ENCODE measurements around the gene HOXA11. TPM values are rescaled to one million over a fixed set of nuclear protein-coding genes. Genes with fewer than 3 reads are reported as not detected.
A peak's percentile ranks its signal among the peaks of the same experiment; 100 is the strongest.

The HOXA11 gene
- total RNA-seq, 1 experiment from 2014 or later = 26.6 TPM

DNA sequence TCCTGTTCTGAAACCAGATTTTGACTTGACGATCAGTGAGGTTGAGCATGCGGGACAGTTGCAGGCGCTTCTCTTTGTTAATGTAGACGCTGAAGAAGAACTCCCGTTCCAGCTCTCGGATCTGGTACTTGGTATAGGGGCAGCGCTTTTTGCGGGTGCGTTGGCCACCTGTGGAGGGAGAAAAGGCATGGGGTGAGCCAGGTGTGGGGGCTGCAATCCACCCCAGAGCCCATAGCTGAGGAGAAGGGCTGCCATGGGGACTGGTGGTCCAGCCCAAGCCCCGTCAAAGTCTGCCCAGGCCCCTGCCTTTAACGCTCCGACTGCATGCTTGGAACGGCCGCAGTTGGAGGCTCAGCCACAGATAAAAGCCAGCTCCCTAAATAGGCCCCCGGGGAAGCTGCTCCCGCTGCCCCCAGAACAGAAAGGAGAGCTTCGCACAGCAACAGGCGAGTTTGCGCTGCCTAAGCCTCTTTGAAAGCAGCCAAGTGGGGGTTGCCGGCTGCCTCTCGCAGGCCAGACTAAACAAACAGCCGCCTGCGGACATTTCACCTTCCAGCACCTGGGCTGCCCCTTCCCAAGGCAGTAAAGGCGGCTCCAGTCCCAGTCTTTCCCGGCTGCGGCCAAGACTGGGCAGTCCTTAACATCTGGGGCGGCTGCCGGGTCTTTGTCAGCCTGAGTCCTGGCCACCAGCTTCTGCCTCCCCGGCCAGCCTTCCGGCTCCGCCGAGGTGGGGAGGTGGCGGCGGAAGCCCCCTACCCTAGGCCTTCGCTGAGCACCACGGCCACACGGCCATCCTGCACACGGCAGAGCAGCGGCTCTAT lies 2.0 kb downstream of the HOXA11 start:
- H3K4me1 ChIP-seq (ENCODE audit: insufficient read depth, low read length) = peaks cover 37% of the 10 kb centered on the region
- H4K20me1 ChIP-seq (ENCODE audit: low read length) = no peaks in the 10 kb centered on the region
- intact Hi-C loops (cut with micrococcal nuclease) = no loop called here
- ATAC-seq (no peak), DNase-seq (no peak)
- peak overlapping the region; percentile 99 for H3K4me2 ChIP-seq (ENCODE audit: low read length)
- H3K27me3 ChIP-seq (ENCODE audit: low read length) = no peaks in the 10 kb centered on the region
- H3K4me3 ChIP-seq (ENCODE audit: low read length) = peak overlapping the region; percentile 91
- H3K9me2 ChIP-seq (replicated peaks; ENCODE audit: low read length) = no peaks in the 10 kb centered on the region
- CTCF ChIA-PET = no interaction called here
- no peaks in the 10 kb centered on the region for H3F3A ChIP-seq (ENCODE audit: low read length, unreplicated experiment)
- no TSS peak for BruUV-seq (replicated peaks)
- peaks cover 99% of the 10 kb centered on the region for H3K79me2 ChIP-seq (ENCODE audit: low read length)
- no peak overlapping the region for H2AFZ ChIP-seq (ENCODE audit: low read length)
- peak overlapping the region; percentile 97 for H3K27ac ChIP-seq (ENCODE audit: low read length)
- peak overlapping the region; percentile 97 for H3K9ac ChIP-seq (ENCODE audit: low read length)
- POLR2A ChIA-PET (ENCODE audit: unreplicated experiment) = interaction anchor here (0.6 to 0.7 kb wide), 3 partner anchors 8 to 733 kb away, joined by 3 to 4 read pairs (median 3); no protein-coding TSS in a partner anchor
- TF ChIP-seq EZH2 (IDR thresholded peaks at IDR 0.05; ENCODE audit: low read length, unreplicated experiment) (no peak), EZH2phosphoT487 (IDR thresholded peaks at IDR 0.05; ENCODE audit: borderline replicate concordance, low read length) (no peak)
- TF ChIP-seq, protein P1, sequence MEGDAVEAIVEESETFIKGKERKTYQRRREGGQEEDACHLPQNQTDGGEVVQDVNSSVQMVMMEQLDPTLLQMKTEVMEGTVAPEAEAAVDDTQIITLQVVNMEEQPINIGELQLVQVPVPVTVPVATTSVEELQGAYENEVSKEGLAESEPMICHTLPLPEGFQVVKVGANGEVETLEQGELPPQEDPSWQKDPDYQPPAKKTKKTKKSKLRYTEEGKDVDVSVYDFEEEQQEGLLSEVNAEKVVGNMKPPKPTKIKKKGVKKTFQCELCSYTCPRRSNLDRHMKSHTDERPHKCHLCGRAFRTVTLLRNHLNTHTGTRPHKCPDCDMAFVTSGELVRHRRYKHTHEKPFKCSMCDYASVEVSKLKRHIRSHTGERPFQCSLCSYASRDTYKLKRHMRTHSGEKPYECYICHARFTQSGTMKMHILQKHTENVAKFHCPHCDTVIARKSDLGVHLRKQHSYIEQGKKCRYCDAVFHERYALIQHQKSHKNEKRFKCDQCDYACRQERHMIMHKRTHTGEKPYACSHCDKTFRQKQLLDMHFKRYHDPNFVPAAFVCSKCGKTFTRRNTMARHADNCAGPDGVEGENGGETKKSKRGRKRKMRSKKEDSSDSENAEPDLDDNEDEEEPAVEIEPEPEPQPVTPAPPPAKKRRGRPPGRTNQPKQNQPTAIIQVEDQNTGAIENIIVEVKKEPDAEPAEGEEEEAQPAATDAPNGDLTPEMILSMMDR (conservative IDR thresholded peaks at IDR 0.05; ENCODE audit: low read depth, low read length) = no peak
- H3K36me3 ChIP-seq (ENCODE audit: low read depth, low read length) = no peaks in the 10 kb centered on the region
- no peaks in the 10 kb centered on the region for H3K9me3 ChIP-seq (ENCODE audit: low read length)

DNA sequence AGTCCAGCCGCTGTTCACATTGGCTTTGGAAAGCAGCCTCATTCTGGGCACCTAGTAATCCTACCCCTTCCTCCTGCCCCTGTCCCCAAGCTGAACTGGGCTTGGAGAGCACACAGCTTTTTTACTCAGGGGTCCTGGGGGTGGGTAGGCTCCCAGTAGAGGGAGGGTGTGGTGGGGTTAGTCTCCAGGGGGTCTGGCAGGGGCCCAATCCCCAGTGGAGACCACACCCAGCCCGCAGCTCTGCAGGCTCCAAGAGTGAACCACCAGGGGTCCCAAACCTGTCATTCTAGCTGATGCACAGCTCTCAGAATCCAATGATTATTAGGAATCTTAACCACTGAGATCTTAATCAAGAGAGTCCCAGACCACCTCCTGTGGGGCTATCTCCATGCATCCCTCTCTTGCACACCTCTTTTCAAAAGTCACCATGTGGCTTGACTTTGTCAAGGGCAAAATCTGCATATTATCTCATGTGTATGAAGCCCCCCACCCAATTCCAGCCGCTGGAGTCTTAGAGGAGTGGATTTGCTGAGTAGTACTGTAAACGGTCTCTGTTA lies 2.7 kb downstream of the HOXA11 start:
- no peaks in the 10 kb centered on the region for H3F3A ChIP-seq (ENCODE audit: low read length, unreplicated experiment)
- intact Hi-C loops (cut with micrococcal nuclease) = no loop called here
- no peak for ATAC-seq
- no peaks in the 10 kb centered on the region for H3K9me2 ChIP-seq (replicated peaks; ENCODE audit: low read length)
- H3K36me3 ChIP-seq (ENCODE audit: low read depth, low read length) = no peaks in the 10 kb centered on the region
- no peak for TF ChIP-seq EZH2 (IDR thresholded peaks at IDR 0.05; ENCODE audit: low read length, unreplicated experiment)
- TF ChIP-seq, protein P1 (conservative IDR thresholded peaks at IDR 0.05; ENCODE audit: low read depth, low read length) = 0 out of 2 replicates have a peak, but pooled peaks have one; percentile 26
- no peak for TF ChIP-seq EZH2phosphoT487 (IDR thresholded peaks at IDR 0.05; ENCODE audit: borderline replicate concordance, low read length)
- H3K4me3 ChIP-seq (ENCODE audit: low read length) = peak overlapping the region; percentile 91
- H3K9ac ChIP-seq (ENCODE audit: low read length) = peak overlapping the region; percentile 97
- ChIA-PET CTCF (interaction anchor here (0.6 to 0.7 kb wide), 2 partner anchors 10 to 846 kb away, joined by 3 to 4 read pairs; no protein-coding TSS in a partner anchor), POLR2A (ENCODE audit: unreplicated experiment) (interaction anchor here (0.5 to 0.6 kb wide), 2 partner anchors 21 to 1264 kb away, joined by 3 to 4 read pairs; no protein-coding TSS in a partner anchor)
- H3K4me2 ChIP-seq (ENCODE audit: low read length) = peak overlapping the region; percentile 99
- H2AFZ ChIP-seq (ENCODE audit: low read length) = no peak overlapping the region
- H3K79me2 ChIP-seq (ENCODE audit: low read length) = peaks cover 99% of the 10 kb centered on the region
- H4K20me1 ChIP-seq (ENCODE audit: low read length) = no peaks in the 10 kb centered on the region
- BruUV-seq (replicated peaks) = no TSS peak
- peak overlapping the region; percentile 97 for H3K27ac ChIP-seq (ENCODE audit: low read length)
- DNase-seq = peak; percentile 64
- H3K4me1 ChIP-seq (ENCODE audit: insufficient read depth, low read length) = peaks cover 37% of the 10 kb centered on the region
- no peaks in the 10 kb centered on the region for H3K27me3 ChIP-seq (ENCODE audit: low read length)
- no peaks in the 10 kb centered on the region for H3K9me3 ChIP-seq (ENCODE audit: low read length)

Measured in PC-3 (cell line).